HG03439 (cell line): Measurements from ENCODE around the gene TRMT2A.

ENCODE experiments used
- ATAC-seq: cut with Tn5 transposase; IDR thresholded peaks from one replicate; pipeline ENCODE4 v1.9.1; 2021; ENCODE audit warnings: mild to moderate bottlenecking, moderate library complexity; ENCODE audit not compliant: unreplicated experiment

Gene TRMT2A

GRCh38 chr22:20107951-20108756 lies 8.9 kb downstream of the TRMT2A start:
- ATAC-seq: no peak

GRCh38 chr22:20107471-20107901 lies 9.5 kb downstream of the TRMT2A start:
- ATAC-seq: no peak

DNA sequence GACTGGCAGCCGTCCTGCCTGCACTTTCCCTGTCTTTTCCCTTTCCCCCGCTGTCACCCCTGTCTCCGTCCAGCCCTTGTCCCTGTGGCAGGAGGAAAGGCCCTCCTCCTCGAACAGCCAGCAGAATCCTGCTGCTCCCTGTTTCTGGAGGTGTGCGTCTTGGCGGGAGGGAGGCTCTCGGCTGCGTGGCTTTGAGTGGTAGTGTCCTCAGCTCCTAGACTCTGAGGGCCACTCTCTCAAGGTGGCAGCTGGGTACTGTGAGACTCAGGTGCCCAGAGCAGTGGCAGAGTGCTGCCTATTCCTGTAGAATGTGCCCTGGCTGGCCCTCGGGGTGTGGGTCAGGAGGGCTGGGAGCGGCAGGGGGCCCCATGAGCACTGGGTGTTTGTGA lies 10.2 kb downstream of the TRMT2A start:
- ATAC-seq: no peak

DNA sequence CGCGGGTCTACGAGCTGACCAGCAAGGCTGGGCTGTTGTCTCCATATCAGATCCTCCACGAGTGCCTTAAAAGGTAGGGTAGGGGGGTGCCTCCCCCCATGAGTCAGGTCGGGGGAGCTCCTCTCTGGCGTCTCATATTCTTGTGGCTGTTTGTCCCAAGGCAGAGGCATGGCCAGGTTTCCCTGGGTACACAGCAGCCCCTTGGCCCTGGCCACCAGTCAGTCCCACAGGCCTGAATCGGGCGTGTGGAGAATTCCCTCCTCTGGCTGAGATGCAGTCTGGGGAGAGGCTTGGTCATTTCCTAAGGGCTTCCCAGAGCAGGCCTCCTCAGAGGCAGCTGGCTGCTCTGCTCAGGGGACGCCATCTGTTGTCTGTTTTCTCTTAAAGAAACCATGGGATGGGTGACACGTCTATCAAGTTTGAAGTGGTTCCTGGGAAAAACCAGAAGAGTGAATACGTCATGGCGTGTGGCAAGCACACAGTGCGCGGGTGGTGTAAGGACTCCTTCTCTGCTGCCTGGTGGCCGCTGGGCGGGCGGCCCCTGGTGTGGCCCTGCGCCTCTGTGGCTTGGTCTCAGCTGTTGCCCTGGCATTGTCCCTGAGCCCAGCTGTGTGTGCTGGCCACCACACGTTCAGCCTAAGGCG lies 10.7 kb downstream of the TRMT2A start:
- no peak for ATAC-seq

- no peak for ATAC-seq
Measured at GRCh38 chr22:20105456-20106204, 11.4 kb downstream of the TRMT2A start.

DNA sequence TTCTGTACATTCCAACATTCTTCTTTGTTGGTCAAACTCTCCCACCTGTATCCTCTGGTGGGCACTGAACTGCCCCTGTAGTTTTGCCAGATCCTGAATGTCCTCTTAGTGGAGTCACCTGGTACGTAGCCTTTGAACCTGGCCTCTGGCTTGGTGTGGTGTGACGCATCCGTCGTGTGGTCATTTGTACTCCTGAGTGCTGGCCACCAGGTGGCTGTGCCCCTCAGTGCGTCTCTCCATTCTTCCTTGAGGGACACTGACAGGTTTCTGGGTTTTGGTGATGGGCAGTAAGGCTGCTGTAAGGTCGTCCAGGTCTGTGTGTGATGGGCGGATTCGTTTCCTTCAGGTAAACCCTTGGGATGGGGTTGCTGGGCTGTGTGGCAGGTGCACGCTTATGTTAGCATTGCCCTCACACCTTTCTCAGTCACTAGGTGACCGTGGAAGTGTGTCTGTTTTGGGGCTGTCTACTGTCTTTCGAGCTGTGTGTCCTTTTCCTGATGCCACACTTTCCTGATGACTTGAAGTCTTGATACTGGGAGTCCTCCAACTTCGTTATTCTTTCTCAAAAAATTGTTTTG lies 14.7 kb downstream of the TRMT2A start:
- no peak for ATAC-seq

DNA sequence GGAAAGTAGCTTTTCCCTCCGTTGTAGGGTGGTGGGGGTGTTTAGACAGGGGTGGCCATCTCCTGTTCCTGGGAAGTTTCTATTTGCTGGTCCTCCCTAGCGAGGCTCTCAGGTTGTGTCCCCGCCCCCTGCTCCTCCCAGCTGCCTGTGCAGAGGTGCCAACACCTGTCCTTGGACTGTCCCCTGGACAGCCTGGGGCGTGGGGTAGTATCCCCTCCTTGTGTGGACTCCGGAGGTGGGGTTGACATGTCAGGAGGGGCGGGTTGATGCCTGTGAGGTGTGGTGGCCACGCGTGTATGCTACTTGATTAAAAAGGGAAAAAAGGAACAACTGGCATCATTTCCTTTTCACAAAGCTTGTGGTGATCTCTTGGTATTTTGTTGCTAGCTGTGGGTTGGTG lies 15.4 kb downstream of the TRMT2A start:
- ATAC-seq: no peak

- ATAC-seq: no peak
Measured at GRCh38 chr22:20099099-20099711, 17.8 kb downstream of the TRMT2A start.

DNA sequence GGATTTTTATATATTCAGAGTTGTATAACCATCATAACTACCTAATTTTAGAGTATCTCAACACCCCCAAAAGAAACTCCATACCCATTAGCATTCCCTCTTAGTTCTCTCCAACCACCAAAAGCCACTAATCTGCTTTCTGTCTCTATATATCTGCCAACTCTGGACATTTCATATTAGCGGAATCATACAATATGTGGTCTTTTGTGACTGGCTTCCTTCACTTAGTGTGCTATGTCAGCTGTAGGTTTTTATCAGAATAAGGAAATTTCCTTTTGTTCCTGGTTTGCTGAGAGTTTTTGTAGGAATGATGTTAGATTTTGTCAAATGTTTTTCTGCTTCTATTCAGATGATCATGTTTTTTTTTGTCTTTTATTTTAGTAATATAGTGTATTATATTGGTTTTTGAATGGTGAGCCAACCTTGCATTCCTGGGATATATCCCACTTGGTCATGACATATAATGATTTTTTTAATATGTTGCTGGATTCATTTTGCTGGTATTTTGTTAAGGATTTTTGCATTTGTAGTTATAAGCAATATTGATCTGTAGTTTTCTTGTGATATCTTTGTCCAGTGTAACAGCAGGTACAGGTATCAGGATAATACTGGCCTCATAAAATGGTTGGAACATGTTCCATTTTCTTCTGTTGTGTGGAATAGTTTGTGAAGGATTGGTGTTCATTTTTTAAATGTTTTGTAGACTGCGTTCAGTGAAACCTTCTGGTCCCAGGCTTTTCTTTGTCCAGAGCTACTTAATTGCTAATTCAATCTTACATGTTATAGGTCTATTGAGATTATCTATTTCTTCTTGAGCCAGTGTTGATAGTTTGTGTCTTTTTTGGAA lies 20.2 kb downstream of the TRMT2A start:
- no peak for ATAC-seq

DNA sequence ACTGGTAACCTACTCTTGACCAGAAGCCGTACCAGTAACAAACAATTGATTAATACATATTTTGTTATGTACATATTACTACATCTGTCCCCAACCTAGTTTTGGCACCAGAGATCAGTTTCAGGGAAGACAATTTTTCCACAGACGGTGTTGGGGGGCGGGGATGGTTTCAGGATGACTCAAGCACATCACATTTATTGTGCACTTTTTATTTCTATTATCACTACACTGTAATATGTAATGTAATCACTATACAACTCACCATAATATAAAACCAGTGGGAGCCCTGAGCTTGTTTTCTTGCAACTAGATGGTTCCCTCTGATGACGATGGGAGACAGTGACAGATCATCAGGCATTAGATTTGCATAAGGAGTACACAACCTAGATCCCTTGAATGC lies 21.5 kb downstream of the TRMT2A start:
- no peak for ATAC-seq

DNA sequence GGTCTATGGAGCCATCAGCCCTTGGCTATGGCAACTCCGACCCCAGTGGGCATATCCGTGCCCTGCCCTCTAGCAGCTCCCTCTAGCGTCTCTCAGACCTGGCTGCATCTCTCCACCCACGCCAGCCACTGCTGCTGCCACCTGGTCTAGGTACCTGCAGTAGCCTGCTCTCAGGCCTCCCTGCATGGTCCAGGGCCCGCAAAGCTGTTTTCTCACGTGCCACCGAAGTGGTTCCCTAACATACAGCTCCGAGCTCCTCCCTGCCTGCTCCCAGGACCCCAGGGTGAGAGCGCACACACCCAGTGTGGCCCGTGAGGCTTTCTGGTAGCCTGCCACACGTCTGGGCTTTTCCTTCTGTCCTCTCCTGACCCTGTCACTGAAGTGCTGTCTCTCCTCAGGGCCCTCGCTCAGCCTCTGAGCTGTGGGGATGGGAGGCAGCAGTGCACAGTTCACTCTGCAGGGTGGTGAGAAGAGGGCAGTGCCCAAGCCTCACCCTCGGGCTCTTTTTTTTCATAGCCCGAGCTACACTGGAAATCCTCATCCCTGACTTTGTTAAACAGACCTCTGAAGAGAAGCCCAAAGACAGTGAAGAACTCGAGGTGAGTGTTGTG lies 22.7 kb downstream of the TRMT2A start:
- no peak for ATAC-seq

GRCh38 chr22:20093418-20094196 lies 23.4 kb downstream of the TRMT2A start:
- no peak for ATAC-seq

GRCh38 chr22:20092477-20092854 lies 24.6 kb downstream of the TRMT2A start:
- no peak for ATAC-seq

DNA sequence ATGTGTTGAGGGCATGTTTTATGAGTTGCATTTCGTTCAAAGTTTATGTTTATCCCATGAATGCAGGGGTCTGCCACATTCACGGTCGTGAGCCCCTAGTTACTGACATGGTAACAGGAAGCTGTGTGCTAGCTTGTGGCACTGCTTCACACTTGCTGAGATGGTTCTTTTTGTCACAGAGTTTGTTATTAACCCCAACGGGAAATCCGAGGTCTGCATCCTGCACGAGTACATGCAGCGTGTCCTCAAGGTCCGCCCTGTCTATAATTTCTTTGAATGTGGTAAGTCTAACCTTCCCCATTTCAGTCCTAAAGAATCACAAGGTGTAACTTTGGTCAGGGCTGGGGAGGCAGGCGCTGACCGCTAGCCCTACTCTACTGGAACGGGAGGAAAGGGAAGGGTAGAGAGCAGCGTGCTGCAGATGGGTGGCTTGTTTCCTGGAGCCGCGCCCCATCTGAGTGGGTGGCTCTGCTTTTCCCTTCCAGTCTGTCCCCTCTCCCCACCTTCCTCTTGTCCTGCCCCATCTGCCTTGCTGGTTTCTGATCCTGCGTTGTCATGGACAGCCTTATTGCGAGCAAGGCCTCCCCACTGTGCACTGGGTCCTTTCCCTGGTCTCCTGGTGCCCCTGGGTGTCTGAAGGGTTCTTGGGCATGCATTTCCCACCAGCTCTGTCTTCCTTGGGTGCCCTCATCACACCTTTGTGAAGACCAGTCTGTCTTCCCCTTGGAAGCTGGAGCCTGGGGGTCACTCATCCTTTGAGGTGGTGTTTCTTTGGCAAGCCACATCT lies 25.1 kb downstream of the TRMT2A start:
- ATAC-seq: no peak

GRCh38 chr22:20090730-20091240 lies 26.2 kb downstream of the TRMT2A start:
- ATAC-seq: no peak

DNA sequence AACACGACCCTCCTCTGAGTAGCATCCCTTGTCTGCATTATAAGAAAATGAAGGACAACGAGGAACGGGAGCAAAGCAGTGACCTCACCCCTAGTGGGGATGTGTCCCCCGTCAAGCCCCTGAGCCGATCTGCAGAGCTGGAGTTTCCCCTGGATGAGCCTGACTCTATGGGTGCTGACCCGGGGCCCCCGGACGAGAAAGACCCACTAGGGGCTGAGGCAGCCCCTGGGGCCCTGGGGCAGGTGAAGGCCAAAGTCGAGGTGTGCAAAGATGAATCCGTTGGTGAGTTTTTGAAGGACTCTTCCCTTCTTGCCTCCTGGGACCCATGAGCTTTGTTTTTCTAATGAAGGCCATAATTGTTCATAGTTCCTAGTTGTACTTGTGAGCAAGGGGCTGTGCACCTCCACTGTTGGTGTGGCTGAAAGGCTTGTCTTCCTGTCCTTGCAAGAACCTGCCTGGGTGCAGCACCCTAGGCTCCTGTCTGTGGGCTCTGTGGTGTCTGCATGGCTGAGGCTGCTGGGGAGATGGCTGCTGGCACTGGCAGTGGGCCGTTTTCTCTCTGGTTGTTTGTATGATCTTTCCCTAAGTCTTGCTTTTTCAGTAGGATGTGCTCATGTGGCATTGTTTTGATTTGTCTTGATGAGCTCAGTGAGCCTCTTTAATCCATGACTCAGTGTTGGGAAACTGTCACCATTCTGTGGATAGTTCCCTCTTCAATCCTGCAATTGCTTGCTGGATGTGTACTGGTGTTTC lies 26.9 kb downstream of the TRMT2A start:
- ATAC-seq: no peak
